Mesenchymal stem cell (in vitro differentiated cells and primary cell): ENCODE results near the gene IMMP2L.

Source experiments
- DNase-seq: peaks from one replicate; pipeline ENCODE4 v3.0.0-alpha.2; 2013
- H2AFZ ChIP-seq: one replicate; pipeline ENCODE4 v1.6.1; 2013; ENCODE audit warnings: low read depth, mild to moderate bottlenecking, control low read depth, inconsistent platforms, low read length, moderate library complexity
- H2AK5ac ChIP-seq: 2 replicates; pipeline ENCODE4 v1.6.1; 2013; ENCODE audit warnings: low read length, moderate library complexity, mild to moderate bottlenecking, inconsistent platforms; ENCODE audit not compliant: severe bottlenecking
- H2BK120ac ChIP-seq: one replicate; pipeline ENCODE4 v1.6.1; 2013; ENCODE audit warnings: low read depth, mild to moderate bottlenecking, inconsistent platforms, low read length, moderate library complexity
- H2BK12ac ChIP-seq, 2 experiments: one replicate each; pipeline ENCODE4 v1.6.1; 2013; ENCODE audit warnings: inconsistent platforms in 2 of 2, low read length in 2 of 2, mild to moderate bottlenecking in 2 of 2, moderate library complexity in 2 of 2, control low read depth in 1 of 2
- H2BK15ac ChIP-seq: one replicate; pipeline ENCODE4 v1.6.1; 2013; ENCODE audit warnings: mild to moderate bottlenecking, low read depth, inconsistent platforms; ENCODE audit not compliant: poor library complexity, severe bottlenecking
- H2BK5ac ChIP-seq: 2 replicates; pipeline ENCODE4 v1.6.1; 2013; ENCODE audit warnings: low read depth, mild to moderate bottlenecking, low read length, control low read depth, inconsistent platforms; ENCODE audit not compliant: poor library complexity, severe bottlenecking
- H3K14ac ChIP-seq, 2 experiments: one replicate each; pipeline ENCODE4 v1.6.1; 2013; ENCODE audit warnings: inconsistent platforms in 2 of 2, low read length in 2 of 2, control low read depth in 1 of 2, mild to moderate bottlenecking in 1 of 2, moderate library complexity in 1 of 2
- H3K18ac ChIP-seq, 2 experiments: one replicate each; pipeline ENCODE4 v1.6.1; 2013; ENCODE audit warnings: inconsistent platforms in 2 of 2, low read length in 2 of 2, control low read depth in 1 of 2, low read depth in 1 of 2, mild to moderate bottlenecking in 1 of 2
- H3K23ac ChIP-seq, 2 experiments: one replicate each; pipeline ENCODE4 v1.6.1; 2013; ENCODE audit warnings: inconsistent platforms in 2 of 2, low read length in 2 of 2, mild to moderate bottlenecking in 2 of 2, moderate library complexity in 2 of 2, control low read depth in 1 of 2
- H3K27ac ChIP-seq: 2 replicates; pipeline ENCODE4 v1.5.1; 2013; ENCODE audit warnings: mild to moderate bottlenecking, moderate library complexity, low read length, control low read depth, inconsistent platforms; ENCODE audit not compliant: poor library complexity, severe bottlenecking
- H3K27me3 ChIP-seq, 2 experiments: 2 replicates each; pipeline versions ENCODE4 v1.6.1 to v1.7.0; 2013; ENCODE audit warnings: low read length in 2 of 2, mild to moderate bottlenecking in 2 of 2, moderate library complexity in 2 of 2, control low read depth in 1 of 2, inconsistent platforms in 1 of 2; ENCODE audit not compliant: control insufficient read depth in 1 of 2, insufficient read depth in 1 of 2
- H3K36me3 ChIP-seq, 2 experiments: 2 replicates each; pipeline versions ENCODE4 v1.6.1 to v1.7.0; 2013; ENCODE audit warnings: low read length in 2 of 2, control low read depth in 1 of 2, inconsistent platforms in 1 of 2, low read depth in 1 of 2, mild to moderate bottlenecking in 1 of 2; ENCODE audit not compliant: insufficient read depth in 2 of 2, control insufficient read depth in 1 of 2
- H3K4ac ChIP-seq, 2 experiments: one replicate each; pipeline ENCODE4 v1.6.1; 2013; ENCODE audit warnings: inconsistent platforms in 2 of 2, low read length in 2 of 2, mild to moderate bottlenecking in 2 of 2, moderate library complexity in 2 of 2, control low read depth in 1 of 2, low read depth in 1 of 2
- H3K4me1 ChIP-seq: 2 replicates; pipeline ENCODE4 v1.6.1; 2013; ENCODE audit warnings: low read depth, low read length, control low read depth; ENCODE audit not compliant: control insufficient read depth, insufficient read depth
- H3K4me2 ChIP-seq: 2 replicates; pipeline ENCODE4 v1.6.1; 2013; ENCODE audit warnings: low read length, mild to moderate bottlenecking, inconsistent platforms; ENCODE audit not compliant: poor library complexity, severe bottlenecking
- H3K4me3 ChIP-seq, 2 experiments: 2 replicates each; pipeline versions ENCODE4 v1.5.1 to v1.7.0; 2013; ENCODE audit warnings: low read length in 2 of 2, mild to moderate bottlenecking in 2 of 2, control low read depth in 1 of 2, low read depth in 1 of 2; ENCODE audit not compliant: insufficient read depth in 1 of 2
- H3K79me1 ChIP-seq: replicated peaks from 2 replicates; pipeline ENCODE4 v1.6.1; 2013; ENCODE audit warnings: mild to moderate bottlenecking, control low read depth, low read length, inconsistent platforms; ENCODE audit not compliant: poor library complexity, severe bottlenecking
- H3K9ac ChIP-seq: 2 replicates; pipeline ENCODE4 v1.7.0; 2013; ENCODE audit warnings: mild to moderate bottlenecking, low read length, moderate library complexity
- H3K9me3 ChIP-seq: 2 replicates; pipeline ENCODE4 v1.7.0; 2013; ENCODE audit warnings: mild to moderate bottlenecking, low read length; ENCODE audit not compliant: control insufficient read depth
- H4K8ac ChIP-seq: one replicate; pipeline ENCODE4 v1.6.1; 2013; ENCODE audit warnings: inconsistent platforms, mild to moderate bottlenecking, low read length, moderate library complexity
- H4K91ac ChIP-seq: one replicate; pipeline ENCODE4 v1.6.1; 2013; ENCODE audit warnings: mild to moderate bottlenecking, low read length, inconsistent platforms
- WGBS: methylation state at CpG from one replicate; pipeline ENCODE4 v1.1.7; 2013; ENCODE audit warnings: mixed read lengths; 5-methylcytosine and 5-hydroxymethylcytosine counted together

The IMMP2L gene

DNA sequence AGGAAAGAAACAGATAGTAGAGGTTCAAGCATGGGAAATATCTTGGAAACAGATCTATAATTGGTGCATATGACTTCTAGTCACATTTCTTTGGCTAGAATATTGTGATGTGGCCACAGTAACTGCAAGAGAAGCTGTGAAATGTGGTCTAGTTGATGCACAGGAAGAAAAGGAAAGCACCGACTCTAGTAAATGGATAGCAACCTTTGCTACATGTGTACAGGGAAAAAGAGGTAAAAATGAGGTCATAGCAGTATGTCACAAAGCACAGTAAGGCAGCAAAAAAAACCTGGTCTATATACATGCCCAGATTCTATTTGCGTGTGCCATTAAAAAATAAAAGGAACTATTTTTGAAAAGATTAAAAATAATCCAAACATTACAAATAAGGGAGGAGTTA is 573.9 kb downstream of the IMMP2L start:
- WGBS, result 100% methylated on average over 1 of the region's 2 CpGs
- DNase-seq, result no peak
- H4K91ac ChIP-seq, result no peak overlapping the region

DNA sequence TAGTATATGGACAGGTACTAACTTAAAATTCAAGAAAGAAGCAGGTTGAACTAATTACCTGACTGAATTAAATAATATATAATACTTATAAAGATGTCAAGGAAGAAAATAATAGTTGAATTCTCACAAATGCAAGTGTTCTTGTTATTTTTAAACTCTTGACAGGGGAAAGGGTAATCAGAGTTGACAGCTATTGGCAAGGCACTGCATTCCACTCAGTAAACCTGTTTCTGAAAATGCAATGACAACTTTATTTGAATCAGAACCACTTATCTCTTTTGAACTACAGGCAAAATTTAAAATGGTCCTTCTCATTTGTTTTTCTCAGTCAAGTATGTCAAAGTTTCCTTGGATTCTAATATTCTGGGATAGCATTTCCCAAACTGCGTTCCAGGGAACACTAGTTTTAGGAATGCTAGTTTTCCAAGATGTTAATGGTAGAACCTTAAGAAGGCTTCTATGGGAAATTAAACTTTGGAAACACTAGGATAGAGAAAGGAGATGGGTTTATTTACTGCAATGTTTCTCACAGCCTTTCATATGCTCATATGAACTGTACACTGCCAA is 575.1 kb downstream of the IMMP2L start:
- Histone ChIP-seq H2AK5ac (no peak overlapping the region), H3K79me1 (no peaks in the 10 kb centered on the region), H2AFZ (no peak overlapping the region), H4K91ac (no peak overlapping the region), H2BK15ac (no peak overlapping the region), H2BK5ac (no peak overlapping the region), H3K18ac (no peak overlapping the region), H3K23ac (no peak overlapping the region), H3K4ac (no peak overlapping the region), H3K27me3 (no peaks in the 10 kb centered on the region), H2BK120ac (no peak overlapping the region), H2BK12ac (no peak overlapping the region), H3K4me2 (no peak overlapping the region), H3K9me3 (no peaks in the 10 kb centered on the region), H4K8ac (no peak overlapping the region), H3K4me3 (no peak overlapping the region), H3K4me1 (no peaks in the 10 kb centered on the region), H3K14ac (no peak overlapping the region), H3K36me3 (no peaks in the 10 kb centered on the region), H3K27ac (no peak overlapping the region), H3K9ac (no peak overlapping the region)
- 100% methylated on average over 1 of the region's 1 CpG for WGBS
- no peak for DNase-seq

More for the DNA sequence above, 573.9 kb downstream of the IMMP2L start:
- Histone ChIP-seq H2BK5ac (no peak overlapping the region), H3K4ac (no peak overlapping the region), H3K9me3 (no peaks in the 10 kb centered on the region), H3K27me3 (no peaks in the 10 kb centered on the region), H3K4me1 (no peaks in the 10 kb centered on the region), H2BK12ac (no peak overlapping the region), H3K23ac (no peak overlapping the region), H3K27ac (no peak overlapping the region), H3K4me2 (no peak overlapping the region), H2BK15ac (no peak overlapping the region), H3K36me3 (no peaks in the 10 kb centered on the region), H2BK120ac (no peak overlapping the region), H2AFZ (no peak overlapping the region), H3K14ac (no peak overlapping the region), H3K9ac (no peak overlapping the region), H4K8ac (no peak overlapping the region), H2AK5ac (no peak overlapping the region), H3K79me1 (no peaks in the 10 kb centered on the region), H3K4me3 (no peak overlapping the region), H3K18ac (no peak overlapping the region)

DNA sequence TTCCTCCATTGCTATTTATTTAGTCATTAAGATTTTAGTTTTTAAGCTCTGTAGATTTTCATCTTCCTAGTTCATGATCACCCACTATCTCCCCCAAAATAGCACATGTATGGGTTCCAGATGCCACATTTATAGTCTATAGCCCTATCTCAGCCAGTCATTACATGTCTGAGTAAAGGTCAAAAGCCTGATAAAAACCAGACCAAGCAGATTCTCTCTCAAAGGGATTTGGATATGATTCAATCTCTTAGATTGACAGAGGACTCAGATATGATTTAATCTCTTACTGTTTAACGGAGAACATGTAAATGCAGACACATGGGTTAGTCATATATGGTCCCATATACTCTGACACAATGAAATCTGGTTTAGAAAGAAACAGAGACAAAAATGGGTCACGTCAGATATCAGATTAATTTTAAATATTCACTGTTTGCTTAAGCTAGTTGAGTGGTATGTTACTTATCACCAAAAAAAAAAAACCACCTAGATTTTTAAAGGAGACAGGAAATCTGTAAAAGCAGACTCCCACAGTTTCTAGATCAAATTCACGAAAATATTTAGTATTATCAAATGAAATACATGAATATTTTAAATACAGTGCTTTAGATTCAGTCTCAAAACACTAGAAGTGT is 578.4 kb downstream of the IMMP2L start:
- no peaks in the 10 kb centered on the region for H3K79me1 ChIP-seq

DNA sequence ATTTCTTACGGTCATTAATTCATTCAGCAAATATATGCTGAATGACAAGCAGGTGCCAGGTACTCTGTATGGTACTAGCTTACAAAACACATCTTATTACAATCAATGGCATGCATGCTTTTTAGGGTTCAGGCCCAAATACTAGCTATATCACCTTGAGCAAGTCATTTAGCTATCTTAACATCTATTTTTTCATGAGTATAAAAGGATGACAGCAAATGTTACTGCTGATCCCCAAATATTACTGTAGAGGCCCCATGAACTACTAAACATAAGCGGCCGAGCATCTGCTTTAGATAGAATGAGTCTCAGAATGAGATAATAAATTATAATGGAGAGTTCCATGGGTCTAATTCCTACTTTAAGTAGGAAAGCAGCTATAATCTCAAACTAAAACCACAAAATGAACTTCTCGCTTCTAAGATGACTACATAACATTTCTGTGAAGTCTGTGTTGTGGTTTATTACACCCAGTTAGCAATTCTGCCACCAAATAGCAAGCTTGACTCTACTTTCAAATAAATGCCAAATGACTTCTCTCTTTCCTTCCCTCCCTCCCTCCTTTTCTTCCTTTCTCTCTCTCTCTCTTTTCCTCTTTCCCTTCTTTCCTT is 585.1 kb downstream of the IMMP2L start:
- Histone ChIP-seq H4K91ac (no peak overlapping the region), H2AK5ac (no peak overlapping the region), H3K36me3 (no peaks in the 10 kb centered on the region), H4K8ac (no peak overlapping the region), H3K4me1 (no peaks in the 10 kb centered on the region), H3K4me3 (no peak overlapping the region), H2BK120ac (no peak overlapping the region), H3K23ac (no peak overlapping the region), H3K79me1 (no peaks in the 10 kb centered on the region), H3K9me3 (no peaks in the 10 kb centered on the region), H3K18ac (no peak overlapping the region), H2BK15ac (no peak overlapping the region), H3K27ac (no peak overlapping the region), H3K4me2 (no peak overlapping the region), H2AFZ (no peak overlapping the region), H2BK12ac (no peak overlapping the region), H3K4ac (no peak overlapping the region), H3K27me3 (no peaks in the 10 kb centered on the region), H3K9ac (no peak overlapping the region), H2BK5ac (no peak overlapping the region), H3K14ac (no peak overlapping the region)
- no peak for DNase-seq
- WGBS, result 87% methylated on average over 2 of the region's 4 CpGs

More for the DNA sequence above, 578.4 kb downstream of the IMMP2L start:
- no peak overlapping the region for H2BK5ac ChIP-seq
- H3K23ac ChIP-seq, result no peak overlapping the region
- H2BK15ac ChIP-seq, result no peak overlapping the region
- H2AFZ ChIP-seq, result no peak overlapping the region
- H3K4ac ChIP-seq, result no peak overlapping the region
- H3K36me3 ChIP-seq, result no peaks in the 10 kb centered on the region
- no peak overlapping the region for H2BK120ac ChIP-seq
- H4K91ac ChIP-seq, result no peak overlapping the region
- H3K4me1 ChIP-seq, result no peaks in the 10 kb centered on the region
- H3K27me3 ChIP-seq, result no peaks in the 10 kb centered on the region
- DNase-seq, result no peak
- no peak overlapping the region for H3K4me3 ChIP-seq
- no peak overlapping the region for H2BK12ac ChIP-seq
- no peaks in the 10 kb centered on the region for H3K9me3 ChIP-seq
- H4K8ac ChIP-seq, result no peak overlapping the region
- no peak overlapping the region for H3K18ac ChIP-seq
- no peak overlapping the region for H3K27ac ChIP-seq
- no peak overlapping the region for H3K9ac ChIP-seq
- no peak overlapping the region for H3K4me2 ChIP-seq
- H2AK5ac ChIP-seq, result no peak overlapping the region
- WGBS, result no CpG with 5 or more reads among the region's 3 CpGs
- no peak overlapping the region for H3K14ac ChIP-seq
